ENCODE data around the gene RBP5. TPM values are rescaled to one million over a fixed set of nuclear protein-coding genes. Genes with fewer than 3 reads are reported as not detected.
A peak's percentile ranks its signal among the peaks of the same experiment; 100 is the strongest.

RBP5 gene
- total and polyA plus RNA-seq, 2 donors (not counting 1 experiment from before 2014, with no cell fraction given): not detected

DNA sequence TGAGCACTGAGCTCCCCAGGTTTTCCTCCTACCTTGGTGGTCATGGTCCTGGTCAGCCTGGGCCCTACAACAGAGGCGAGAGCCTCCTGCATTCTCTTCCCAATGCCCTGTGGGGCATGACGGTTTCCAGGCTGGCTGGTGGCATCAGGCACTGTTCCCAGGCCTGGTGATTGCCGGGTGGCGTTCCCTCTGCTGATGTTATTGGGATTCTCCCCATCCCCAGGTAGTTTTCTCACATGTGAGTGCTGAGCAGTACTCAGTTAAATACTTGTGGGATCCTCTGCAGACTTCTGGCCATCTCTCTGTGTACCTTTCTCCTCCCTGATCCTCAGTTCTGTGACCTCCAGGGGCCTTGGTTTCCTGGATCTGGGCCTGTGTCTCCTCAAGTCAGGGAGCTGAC, 52.2 kb downstream of the RBP5 start:
- no peaks in the 10 kb centered on the region for H3K79me2 ChIP-seq (ENCODE audit: control insufficient read depth, insufficient read depth, low read length)
- DNase-seq (ENCODE audit: low read depth in 2 of 2): no peak
- peaks cover 24% of the 10 kb centered on the region for H3K4me1 ChIP-seq (ENCODE audit: control insufficient read depth, extremely low read depth, insufficient read depth, low read length)
- no peaks in the 10 kb centered on the region for H4K20me1 ChIP-seq (ENCODE audit: control insufficient read depth, extremely low read depth, insufficient read depth, low read length)
- TF ChIP-seq, protein P1, sequence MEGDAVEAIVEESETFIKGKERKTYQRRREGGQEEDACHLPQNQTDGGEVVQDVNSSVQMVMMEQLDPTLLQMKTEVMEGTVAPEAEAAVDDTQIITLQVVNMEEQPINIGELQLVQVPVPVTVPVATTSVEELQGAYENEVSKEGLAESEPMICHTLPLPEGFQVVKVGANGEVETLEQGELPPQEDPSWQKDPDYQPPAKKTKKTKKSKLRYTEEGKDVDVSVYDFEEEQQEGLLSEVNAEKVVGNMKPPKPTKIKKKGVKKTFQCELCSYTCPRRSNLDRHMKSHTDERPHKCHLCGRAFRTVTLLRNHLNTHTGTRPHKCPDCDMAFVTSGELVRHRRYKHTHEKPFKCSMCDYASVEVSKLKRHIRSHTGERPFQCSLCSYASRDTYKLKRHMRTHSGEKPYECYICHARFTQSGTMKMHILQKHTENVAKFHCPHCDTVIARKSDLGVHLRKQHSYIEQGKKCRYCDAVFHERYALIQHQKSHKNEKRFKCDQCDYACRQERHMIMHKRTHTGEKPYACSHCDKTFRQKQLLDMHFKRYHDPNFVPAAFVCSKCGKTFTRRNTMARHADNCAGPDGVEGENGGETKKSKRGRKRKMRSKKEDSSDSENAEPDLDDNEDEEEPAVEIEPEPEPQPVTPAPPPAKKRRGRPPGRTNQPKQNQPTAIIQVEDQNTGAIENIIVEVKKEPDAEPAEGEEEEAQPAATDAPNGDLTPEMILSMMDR (conservative IDR thresholded peaks at IDR 0.05 in 1 of 2, IDR thresholded peaks at IDR 0.05 in 1 of 2; ENCODE audit: low read depth in 1 of 2, low read length in 2 of 2): no peak
- TF ChIP-seq EZH2 (IDR thresholded peaks at IDR 0.05; ENCODE audit: low read length, missing control alignments): no peak
- no peaks in the 10 kb centered on the region for H3K27me3 ChIP-seq (ENCODE audit: control insufficient read depth, insufficient read depth, low read length)
- H3K4me3 ChIP-seq (replicated peaks in 1 of 4; ENCODE audit: control extremely low read depth in 1 of 4, insufficient read depth in 1 of 4, low read depth in 3 of 4, low read length in 4 of 4): no peak overlapping the region
- H2AFZ ChIP-seq (ENCODE audit: low read length): no peak overlapping the region
- no peak overlapping the region for H3K9ac ChIP-seq (ENCODE audit: insufficient read depth, low read length)
- H3K27ac ChIP-seq (ENCODE audit: insufficient read depth, low read length): no peak overlapping the region
- H3K36me3 ChIP-seq (ENCODE audit: control insufficient read depth, insufficient read depth, low read length): peaks cover 9% of the 10 kb centered on the region
- no peaks in the 10 kb centered on the region for H3K9me3 ChIP-seq (ENCODE audit: control insufficient read depth, insufficient read depth, low read depth, low read length)
- H3K4me2 ChIP-seq (ENCODE audit: extremely low read depth, insufficient read depth, low read length): no peak overlapping the region

DNA sequence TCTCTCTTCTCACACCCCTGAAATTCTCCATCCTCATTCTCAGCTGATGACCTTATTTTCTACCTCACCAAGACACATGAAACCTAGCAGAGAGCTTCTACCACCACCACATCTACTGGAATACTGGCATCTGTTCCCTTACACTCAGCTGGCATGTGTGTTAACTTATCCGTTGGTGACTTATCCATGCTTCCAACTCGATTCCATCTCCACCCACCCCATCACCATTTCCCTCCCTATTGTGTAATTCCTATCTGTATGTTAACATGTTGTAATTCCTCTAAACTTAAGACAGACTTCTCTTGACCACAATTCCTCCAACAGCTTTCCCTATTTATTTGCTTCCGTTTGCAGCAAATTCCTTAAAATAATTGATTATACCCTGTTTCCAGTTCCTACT, 52.8 kb downstream of the RBP5 start:
- Histone ChIP-seq H3K4me3 (replicated peaks in 1 of 4; ENCODE audit: control extremely low read depth in 1 of 4, insufficient read depth in 1 of 4, low read depth in 3 of 4, low read length in 4 of 4) (no peak overlapping the region), H3K36me3 (ENCODE audit: control insufficient read depth, insufficient read depth, low read length) (peaks cover 6% of the 10 kb centered on the region), H3K4me2 (ENCODE audit: extremely low read depth, insufficient read depth, low read length) (no peak overlapping the region), H3K27ac (ENCODE audit: insufficient read depth, low read length) (no peak overlapping the region), H3K9me3 (ENCODE audit: control insufficient read depth, insufficient read depth, low read depth, low read length) (no peaks in the 10 kb centered on the region), H3K27me3 (ENCODE audit: control insufficient read depth, insufficient read depth, low read length) (no peaks in the 10 kb centered on the region), H3K79me2 (ENCODE audit: control insufficient read depth, insufficient read depth, low read length) (no peaks in the 10 kb centered on the region), H3K9ac (ENCODE audit: insufficient read depth, low read length) (no peak overlapping the region), H2AFZ (ENCODE audit: low read length) (no peak overlapping the region), H4K20me1 (ENCODE audit: control insufficient read depth, extremely low read depth, insufficient read depth, low read length) (no peaks in the 10 kb centered on the region), H3K4me1 (ENCODE audit: control insufficient read depth, extremely low read depth, insufficient read depth, low read length) (peaks cover 24% of the 10 kb centered on the region)
- peak; percentile 13 to 92 for DNase-seq (ENCODE audit: low read depth in 2 of 2)
- TF ChIP-seq EZH2 (IDR thresholded peaks at IDR 0.05; ENCODE audit: low read length, missing control alignments): no peak
- TF ChIP-seq, protein P1 (conservative IDR thresholded peaks at IDR 0.05 in 1 of 2, IDR thresholded peaks at IDR 0.05 in 1 of 2; ENCODE audit: low read depth in 1 of 2, low read length in 2 of 2): no peak

DNA sequence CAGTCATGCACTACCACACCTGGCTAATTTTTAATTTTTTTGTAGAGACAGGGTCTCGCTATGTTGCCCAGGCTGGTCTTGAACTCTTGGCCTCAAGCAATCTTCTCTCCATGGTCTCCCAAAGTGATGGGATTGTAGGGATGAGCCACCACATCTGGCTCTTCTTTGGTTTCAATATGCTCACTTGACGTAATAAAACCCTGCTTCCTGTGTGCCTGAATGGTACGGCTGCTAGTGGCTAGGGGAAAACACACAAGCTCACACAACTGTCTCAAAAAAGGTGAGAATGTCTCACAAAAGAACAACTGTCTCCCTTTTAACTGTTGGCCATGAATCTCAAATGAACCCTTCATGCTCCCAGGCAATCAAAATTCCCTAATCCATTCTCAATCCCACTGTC, 53.2 kb downstream of the RBP5 start:
- DNase-seq (ENCODE audit: low read depth in 2 of 2): no peak
- H3K27ac ChIP-seq (ENCODE audit: insufficient read depth, low read length): no peak overlapping the region

More for the DNA sequence above, 53.2 kb downstream of the RBP5 start:
- Histone ChIP-seq H2AFZ (ENCODE audit: low read length) (no peak overlapping the region), H4K20me1 (ENCODE audit: control insufficient read depth, extremely low read depth, insufficient read depth, low read length) (no peaks in the 10 kb centered on the region), H3K79me2 (ENCODE audit: control insufficient read depth, insufficient read depth, low read length) (no peaks in the 10 kb centered on the region), H3K27me3 (ENCODE audit: control insufficient read depth, insufficient read depth, low read length) (no peaks in the 10 kb centered on the region), H3K36me3 (ENCODE audit: control insufficient read depth, insufficient read depth, low read length) (peaks cover 4% of the 10 kb centered on the region), H3K9me3 (ENCODE audit: control insufficient read depth, insufficient read depth, low read depth, low read length) (no peaks in the 10 kb centered on the region), H3K4me2 (ENCODE audit: extremely low read depth, insufficient read depth, low read length) (no peak overlapping the region), H3K9ac (ENCODE audit: insufficient read depth, low read length) (no peak overlapping the region), H3K4me3 (replicated peaks in 1 of 4; ENCODE audit: control extremely low read depth in 1 of 4, insufficient read depth in 1 of 4, low read depth in 3 of 4, low read length in 4 of 4) (no peak overlapping the region), H3K4me1 (ENCODE audit: control insufficient read depth, extremely low read depth, insufficient read depth, low read length) (peaks cover 22% of the 10 kb centered on the region)
- TF ChIP-seq EZH2 (IDR thresholded peaks at IDR 0.05; ENCODE audit: low read length, missing control alignments): no peak
- TF ChIP-seq, protein P1 (conservative IDR thresholded peaks at IDR 0.05 in 1 of 2, IDR thresholded peaks at IDR 0.05 in 1 of 2; ENCODE audit: low read depth in 1 of 2, low read length in 2 of 2): no peak

Data from fibroblast of lung (primary cell).